Amygdala (tissue), 56 donors: ENCODE data around the gene TOLLIP.

Experiments
- DNase-seq, 56 donors: peaks; one replicate each; lab custom pipeline; 2025; lab: John Stamatoyannopoulos, UW

Gene TOLLIP

DNA sequence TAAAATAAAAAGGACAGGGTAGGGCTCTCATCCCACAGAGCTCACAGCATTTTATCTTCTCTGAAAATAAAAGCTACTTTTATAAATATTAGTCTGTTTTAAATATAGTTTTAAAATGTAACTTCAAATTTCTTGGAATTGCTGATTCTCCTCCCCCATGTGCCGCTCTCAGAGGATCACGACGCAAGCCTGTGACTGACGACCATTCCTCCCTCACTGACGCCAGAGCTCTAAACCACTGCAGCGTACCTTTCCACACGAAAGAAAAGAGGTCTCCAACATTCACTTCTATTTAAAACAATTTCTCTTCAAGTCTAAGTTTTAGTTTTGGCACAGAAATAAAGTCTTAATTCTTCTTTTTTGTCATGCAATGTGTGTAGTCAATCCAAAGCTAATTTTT lies 9.3 kb downstream of the TOLLIP start:
- DNase-seq, result peak in 1 of 56 donors; percentile 47

DNA sequence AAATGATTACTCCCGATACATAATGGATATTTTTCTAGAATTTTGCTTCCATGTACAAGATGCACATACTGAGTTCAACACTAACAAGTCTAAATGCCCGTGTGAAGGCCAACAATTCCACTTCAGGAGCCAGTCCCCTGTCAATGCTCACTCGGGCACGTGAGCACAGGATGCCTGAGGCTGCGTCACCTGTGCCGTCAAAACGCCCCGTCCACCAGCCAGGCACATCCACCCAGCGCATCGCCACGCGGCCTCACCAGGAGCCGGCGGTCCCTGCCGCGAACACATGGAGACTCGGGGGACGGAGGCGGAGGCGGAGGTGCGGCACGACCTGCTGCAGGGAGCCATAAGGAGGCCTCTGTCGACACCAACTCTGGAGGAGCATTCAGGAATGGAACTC lies 9.8 kb downstream of the TOLLIP start:
- DNase-seq, result peak in 10 of 56 donors; percentile 41 to 73 (median 56)

DNA sequence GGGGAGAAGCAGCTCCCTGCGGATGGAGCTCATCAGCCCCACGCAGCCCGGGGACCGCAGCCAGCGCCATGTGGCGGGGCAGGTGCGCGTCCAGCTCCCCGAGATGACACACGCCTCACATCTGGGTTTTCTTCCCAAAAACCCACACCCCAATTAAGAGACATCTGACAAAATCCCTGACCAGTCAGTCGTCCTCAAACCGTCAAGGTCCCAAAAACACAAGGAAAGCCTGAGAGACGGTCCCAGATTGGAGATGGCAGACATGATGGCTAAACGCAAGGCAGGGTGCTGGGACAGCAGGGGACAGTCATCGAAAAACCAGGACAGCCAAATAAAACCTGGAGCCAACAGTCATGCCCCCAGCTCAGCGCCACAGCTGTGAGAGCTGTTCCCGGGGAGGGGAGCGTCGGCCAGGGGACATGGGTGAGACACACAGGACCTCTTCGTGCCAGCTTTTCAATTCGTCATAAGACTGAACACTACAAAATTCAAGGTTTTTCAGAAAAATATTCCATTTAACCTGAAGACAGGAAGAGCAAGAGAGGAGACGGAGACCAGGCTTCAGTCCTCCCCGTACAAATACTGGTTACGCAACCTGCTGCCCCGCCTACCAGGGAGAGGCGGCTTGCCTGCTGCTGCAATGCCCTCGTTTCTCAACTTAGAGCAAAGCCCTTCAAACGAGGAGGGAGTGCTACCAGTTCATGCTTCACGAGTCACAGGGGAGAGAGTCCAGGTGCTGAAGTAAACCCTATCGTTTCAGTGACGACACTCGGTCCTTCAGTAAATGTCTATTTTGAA lies 10.5 kb downstream of the TOLLIP start:
- peak in 20 of 56 donors; percentile 35 to 76 (median 54) for DNase-seq

DNA sequence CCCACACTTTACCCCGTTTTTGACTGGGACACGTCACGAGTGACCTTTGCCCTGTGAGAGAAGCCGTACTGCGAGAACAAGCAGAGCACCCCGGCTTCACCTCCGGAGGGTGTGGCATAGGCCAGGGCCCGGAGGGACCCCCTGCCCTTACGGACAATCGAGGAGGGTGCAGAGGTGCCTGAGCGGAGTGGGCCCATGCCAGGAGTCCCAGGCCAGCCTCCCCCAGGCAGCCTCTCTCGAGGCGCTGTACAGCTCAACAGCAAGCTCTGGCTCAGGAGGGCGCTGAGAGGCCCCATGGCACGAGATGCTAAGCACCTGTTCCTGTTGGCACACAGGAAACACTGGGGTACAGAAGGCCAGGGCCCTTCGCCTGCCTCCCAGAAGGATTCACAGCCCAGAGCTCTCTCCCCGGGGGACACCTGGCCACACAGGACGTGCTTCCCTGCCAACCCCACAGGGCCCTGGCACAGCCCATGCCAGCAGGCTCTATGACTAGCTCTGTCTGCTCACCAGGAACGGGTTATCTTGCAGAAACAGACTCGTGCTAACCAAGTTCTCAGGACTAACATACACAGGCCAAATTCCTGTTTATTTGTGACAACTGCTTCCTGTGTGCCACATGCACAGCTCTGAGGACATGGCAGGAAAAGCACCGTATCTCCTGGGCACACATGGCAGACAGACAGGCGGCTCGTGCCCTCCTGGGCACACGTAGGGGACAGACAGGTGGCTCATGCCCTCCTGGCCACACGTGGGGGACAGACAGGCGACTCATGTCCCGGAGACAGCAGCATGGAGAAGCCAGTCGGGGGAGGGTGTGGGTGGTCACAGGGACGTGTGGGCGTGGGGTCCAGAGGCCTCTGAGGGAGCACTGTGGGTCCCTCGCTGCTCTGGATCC lies 11.6 kb downstream of the TOLLIP start:
- no peak for DNase-seq

DNA sequence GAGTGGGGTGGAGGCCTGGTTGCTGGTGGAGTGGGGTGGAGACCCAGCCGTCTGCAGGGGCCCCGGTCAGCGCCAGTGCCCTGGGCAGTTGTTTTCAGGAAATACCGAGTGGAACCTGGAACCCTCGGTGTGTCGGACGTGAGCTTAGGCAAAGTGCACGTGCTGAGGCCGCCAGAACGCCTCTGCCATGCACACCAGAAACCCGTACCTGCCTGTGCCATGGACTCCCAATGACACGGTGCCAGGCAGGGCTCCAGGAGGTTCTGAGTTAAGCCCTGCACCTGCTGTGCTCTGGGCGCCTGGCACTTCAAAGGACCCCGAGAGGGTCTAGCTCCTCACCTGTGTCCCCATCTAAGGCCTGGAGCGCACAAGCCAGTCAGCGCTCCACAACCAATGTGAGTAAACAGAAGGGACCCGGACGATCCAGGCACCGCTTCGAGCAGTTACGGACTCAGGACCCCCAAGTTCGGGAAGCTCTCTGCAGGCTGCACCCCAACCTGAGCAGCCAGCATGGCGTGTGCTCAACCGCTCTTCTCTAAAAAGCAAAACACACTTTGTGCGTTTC lies 12.3 kb downstream of the TOLLIP start:
- no peak for DNase-seq

DNA sequence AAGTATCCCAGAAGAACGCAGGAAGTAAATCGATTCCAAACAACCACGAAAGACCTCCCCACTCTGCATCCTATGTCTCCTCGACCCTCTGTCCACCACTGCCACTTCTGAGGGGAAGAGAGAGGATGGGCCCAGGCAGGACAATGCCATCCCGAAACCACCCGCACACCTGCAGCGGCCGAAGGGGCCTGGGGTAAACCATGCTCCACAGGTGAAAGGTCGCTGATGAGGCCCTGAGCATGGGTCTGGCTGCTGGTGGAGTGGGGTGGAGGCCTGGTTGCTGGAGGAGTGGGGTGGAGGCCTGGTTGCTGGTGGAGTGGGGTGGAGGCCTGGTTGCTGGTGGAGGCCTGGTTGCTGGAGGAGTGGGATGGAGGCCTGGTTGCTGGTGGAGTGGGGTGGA lies 13.1 kb downstream of the TOLLIP start:
- no peak for DNase-seq

DNA sequence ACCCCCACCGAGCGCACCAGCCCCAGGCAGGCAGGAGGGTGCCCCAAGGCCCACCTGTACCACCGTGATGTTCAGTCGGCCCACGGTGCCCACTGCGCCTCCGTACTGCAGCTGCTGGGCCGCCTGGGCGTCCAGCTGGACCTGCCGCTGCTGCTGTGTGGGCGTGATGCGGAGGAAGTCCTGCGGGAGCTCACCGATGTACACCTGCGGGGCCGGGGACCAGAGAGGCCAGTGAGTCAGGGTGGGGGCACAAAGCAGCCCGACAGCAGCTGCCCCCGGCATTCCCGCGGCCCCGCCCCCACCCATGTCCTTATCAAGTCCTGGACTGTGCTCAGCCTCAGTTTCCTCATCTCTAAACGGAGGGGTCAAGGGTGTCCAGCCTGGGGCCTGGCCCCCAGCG lies 13.8 kb downstream of the TOLLIP start:
- DNase-seq, result no peak

DNA sequence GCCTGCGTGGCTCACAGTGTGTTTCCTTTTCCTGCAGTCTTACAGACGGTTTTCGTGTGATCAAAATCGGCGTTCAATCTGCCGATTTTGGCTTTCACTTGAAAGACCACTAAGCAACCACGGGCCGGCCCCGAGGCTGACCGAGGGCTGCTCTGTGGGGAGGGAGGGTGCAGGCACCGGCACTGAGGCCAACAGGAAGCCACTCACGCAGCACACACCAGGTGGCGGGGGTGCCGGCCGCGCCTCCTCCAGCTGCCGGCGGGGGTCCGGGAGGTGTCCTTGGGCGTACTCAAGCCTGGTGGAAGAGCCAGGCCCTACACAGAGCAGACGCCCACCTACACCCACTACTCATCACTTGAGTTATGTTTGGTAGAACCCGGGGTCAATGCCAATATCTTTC lies 14.3 kb downstream of the TOLLIP start:
- DNase-seq, result no peak

DNA sequence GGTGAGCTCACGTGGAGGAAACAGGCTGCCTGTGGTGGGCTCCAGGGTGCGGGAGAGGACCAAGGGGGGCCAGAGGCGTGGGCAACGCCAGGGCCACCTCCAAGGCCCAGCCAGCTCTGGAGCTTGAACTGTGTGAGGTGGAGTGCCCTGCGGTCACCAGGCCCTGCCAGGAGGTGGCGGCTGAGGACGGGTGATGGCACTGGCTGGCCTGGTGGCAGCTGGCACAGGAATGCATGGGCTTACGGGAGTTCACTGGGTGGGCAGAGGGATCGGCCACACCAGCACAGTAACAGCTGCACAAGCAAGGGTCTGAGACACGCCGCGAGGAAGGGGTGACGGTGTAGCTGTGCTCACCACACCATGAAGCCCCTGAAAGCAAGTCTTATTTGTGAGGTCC lies 15.8 kb downstream of the TOLLIP start:
- DNase-seq, result peak in 6 of 56 donors; percentile 14 to 47 (median 38)

DNA sequence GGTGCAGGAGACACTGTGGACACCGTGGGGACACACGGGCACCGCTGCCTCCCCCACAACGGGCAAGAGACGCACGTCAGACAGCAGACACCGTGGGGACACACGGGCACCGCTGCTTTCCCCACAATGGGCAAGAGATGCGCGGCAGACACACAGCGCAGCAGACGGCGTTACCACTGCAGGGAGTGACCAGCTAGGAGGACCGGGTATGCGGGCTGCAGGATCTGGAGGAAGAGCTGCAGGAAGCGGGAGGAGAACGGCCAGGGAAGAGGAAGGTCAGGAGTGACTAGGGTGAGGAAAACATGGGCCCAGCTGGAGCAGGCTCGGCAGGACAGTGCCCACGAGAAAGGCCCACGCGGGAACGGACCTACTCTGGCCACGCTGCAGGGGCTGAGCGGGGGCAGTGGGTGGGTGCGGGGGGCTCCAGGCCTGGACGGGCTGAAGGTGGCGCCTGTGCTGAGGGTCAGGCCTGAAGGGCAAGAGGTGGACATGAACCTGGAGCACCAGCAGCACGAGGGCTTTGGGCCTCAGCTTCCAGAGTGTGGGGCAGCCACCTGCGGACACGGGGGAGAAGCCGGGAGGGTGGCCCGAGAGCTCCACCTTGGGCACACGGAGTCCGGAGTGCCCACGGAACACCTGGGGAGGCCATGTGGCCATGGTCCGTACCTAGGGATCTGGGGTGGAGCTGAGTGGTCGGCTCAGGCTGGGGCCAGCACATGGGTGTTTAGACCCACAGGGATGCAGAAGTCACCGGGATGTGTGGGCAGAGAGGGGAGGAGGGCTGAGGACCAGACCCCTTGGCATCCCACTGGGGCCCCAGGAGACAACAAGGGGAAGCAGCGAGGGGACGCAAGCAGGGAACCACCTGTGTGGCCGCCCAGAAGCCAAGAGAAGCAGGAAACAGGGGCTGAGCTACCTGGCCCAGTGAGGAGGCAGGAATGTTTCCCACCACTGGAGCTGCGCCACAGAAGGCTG lies 16.5 kb downstream of the TOLLIP start:
- no peak for DNase-seq

DNA sequence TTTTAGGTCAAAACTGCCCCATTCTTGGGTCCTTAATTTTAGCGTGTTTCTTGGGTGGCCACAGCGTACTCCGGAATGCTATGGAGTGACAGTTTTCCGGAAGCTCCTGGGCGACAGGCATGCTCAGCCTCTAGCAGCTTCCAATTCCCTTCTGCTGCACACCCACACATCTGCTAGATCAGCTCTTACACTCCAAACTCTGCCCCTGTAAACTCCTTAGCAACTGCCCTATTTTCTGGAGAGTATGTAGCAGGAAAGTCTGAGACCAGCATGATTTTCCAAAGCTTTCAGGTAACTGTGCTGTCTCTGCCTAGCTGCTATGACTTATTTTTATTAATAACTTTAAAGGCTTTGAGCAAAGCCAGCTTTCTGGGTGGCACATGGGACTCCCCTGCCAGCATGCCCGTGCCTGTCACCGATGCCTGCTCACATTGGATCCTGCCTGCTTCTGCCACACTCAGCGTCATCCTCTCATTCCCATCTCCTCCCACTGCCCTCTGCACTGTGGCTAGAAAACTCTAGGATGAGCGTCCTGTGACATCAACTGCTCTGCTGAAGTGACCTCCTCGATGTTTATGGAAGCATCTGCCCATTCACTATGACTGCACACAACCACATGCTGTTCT lies 17.3 kb downstream of the TOLLIP start:
- no peak for DNase-seq

DNA sequence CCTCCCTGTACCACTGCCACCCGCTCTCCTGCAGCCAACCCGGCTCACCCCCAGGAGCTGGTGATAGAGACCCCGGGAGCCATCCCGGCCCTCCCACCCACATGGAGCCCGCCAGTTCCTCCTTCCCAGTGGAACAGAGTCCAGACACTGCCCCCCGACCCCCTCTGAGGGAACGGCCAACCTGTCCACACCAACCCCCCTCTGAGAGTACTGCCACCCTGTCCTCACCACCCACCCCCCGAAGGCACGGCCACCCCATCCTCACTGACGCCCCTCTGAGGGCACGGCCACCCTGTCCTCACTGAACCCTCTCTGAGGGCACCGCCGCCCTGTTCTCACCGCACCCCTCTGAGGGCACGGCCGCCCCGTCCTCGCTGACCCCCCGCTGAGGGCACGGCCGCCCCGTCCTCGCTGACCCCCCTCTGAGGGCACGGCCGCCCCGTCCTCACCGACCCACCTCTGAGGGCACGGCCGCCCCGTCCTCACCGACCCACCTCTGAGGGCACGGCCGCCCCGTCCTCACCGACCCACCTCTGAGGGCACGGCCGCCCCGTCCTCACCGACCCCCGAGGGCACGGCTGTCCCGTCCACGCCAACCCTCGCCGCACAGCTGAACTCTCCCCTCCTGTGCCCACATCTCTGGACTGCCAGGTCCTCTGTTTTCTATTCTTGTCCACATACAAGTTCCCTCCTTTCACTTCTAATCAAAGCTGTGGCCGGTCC lies 18.0 kb downstream of the TOLLIP start:
- DNase-seq, result no peak

DNA sequence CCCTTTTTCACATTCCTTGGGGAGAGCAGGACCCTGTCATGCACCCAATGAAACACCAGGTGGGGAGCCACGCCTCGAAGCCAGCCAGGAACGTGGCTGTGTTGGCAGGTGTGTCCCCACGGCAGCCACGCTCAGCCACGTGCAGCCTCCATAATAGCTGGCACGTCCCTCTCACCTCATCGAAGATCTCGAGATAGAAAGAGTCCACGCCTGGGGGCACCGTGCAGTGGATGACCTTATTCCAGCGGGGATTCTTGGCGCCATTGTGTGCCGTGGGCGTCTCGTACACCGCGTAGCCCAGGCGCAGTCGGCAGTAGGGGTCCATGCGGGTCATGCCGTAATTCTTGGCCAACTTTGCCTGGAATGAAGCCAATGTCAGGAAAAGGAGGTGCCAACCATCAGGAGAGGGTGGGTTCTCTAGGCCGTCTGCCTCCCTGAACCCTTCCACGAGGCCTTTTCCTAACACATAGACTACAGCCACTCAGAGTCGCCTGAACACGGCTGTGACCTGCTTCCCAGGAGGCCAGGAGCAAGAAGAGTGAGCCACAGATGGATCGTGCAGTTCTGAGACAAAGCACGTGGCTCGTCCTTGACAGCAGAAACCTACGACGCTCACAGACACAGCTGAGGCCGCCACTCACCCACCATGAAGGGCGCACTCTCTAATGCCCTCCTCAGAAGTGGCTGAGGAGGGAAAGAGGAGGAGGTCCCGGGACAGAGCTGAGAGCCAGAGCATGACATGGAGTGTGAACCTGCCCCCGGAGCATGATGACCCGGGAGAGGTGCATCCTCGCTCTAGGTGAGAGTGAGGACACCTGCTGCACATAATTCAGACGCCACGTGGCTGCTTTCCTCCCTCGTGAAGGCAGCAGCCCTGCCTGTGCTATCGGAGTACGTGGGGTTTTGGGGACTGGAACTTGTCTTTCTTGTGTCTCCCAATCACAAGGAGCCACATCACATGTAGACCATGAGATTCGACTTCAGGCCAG lies 19.1 kb downstream of the TOLLIP start:
- DNase-seq, result no peak

DNA sequence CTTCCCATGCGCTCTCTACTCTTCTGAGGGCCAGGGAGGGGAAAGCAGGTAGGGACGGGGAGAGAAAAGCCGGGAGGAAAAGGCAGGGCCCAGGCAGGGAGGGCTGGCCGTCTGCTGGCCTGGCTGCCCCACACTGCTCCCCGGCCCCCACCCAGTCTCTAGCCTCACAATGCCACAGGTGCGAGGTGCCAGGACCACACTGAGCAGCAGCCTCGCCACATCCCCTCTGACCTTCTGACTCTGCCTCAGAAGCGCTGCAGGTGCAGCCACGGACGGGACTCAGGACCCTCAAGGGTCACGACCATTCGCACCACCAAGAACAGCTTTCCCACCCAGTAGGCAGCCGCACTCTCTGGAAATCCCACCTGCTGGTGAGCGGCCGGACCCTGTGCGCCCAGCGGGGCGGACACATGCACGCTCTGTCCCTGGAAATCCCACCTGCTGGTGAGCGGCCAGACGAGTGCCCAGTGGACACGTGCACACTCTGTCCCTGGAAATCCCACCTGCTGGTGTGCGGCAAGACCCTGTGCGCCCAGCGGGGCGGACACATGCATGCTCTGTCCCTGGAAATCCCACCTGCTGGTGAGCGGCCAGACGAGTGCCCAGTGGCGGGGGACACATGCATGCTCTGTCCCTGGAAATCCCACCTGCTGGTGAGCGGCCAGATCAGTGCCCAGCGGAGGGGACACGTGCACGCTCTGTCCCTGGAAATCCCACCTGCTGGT lies 20.1 kb downstream of the TOLLIP start:
- no peak for DNase-seq

DNA sequence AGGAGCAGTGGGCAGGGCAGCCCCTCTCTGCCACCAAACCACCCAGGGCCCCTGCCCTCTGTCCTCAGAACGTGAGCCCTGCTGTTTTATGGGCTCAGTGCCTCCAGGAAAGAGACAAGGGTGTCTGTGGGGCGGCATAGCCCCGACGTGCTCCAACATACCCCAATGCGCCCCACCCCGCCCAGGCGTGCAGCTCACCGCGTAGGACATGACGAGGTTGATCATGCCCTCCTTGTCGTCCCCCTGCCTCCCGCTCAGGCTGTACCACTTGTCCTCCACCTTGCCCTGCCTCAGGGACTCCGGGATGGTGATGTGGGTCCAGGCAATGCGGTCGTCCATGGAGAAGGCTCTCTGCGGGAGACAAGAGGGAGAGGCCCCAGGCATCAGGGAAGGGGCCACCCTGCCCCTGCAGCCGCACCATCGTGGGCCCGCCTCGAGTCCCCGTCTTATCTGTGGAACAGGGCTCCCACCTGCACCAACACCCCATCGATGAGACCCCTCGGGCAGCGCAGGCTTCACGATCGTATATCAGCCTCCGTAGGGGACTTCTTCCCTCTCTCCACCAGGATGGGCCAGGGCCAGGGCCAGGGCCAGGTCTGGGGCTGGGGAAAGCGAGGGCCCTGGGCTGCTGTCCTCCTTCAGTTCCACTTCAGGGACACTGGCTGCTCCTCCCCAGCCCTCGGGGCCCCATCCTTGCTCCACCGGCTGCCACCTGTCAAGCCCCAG lies 20.8 kb downstream of the TOLLIP start:
- DNase-seq, result no peak

DNA sequence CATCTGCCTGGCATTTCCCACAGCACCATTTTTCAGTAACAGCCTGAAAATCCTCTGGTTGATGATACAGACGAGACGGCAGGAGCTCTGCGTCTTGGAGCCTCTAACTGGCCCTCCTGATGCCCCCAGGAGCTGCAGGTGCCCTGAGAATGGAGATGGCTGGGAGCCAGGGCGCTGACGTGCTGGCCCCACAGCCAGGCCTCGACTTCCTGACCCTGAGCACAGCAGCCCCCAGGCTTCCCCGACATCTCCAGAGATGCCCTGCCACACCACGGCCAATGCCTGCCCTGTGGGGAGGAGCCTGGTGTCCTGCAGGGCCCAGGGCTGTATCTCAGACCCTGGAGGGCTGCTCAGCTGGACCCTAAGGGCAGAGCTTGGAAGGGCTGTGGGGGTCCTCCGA lies 21.5 kb downstream of the TOLLIP start:
- no peak for DNase-seq
